ENCODE measurements around the gene SHISAL1. TPM values are rescaled to one million over a fixed set of nuclear protein-coding genes. Genes with fewer than 3 reads are reported as not detected.

Gene SHISAL1
- total and polyA plus RNA-seq, 9 donors: 0.33 to 4.5 (median 2.0) TPM

GRCh38 chr22:44336962-44337677 lies 24.4 kb upstream of the SHISAL1 start:
- no peak overlapping the region for H3K4me3 ChIP-seq
- intact Hi-C loops (cut with DNase I): no loop called here
- 35 to 51% (median 46%) methylated on average over 21 of the region's 21 CpGs for WGBS, 3 donors
- H3K27me3 ChIP-seq: no peaks in the 10 kb centered on the region
- no peak for DNase-seq
- no peak for TF ChIP-seq EP300 (IDR thresholded peaks at IDR 0.05)
- no peak for TF ChIP-seq POLR2A (IDR thresholded peaks at IDR 0.05)
- TF ChIP-seq, protein P1, sequence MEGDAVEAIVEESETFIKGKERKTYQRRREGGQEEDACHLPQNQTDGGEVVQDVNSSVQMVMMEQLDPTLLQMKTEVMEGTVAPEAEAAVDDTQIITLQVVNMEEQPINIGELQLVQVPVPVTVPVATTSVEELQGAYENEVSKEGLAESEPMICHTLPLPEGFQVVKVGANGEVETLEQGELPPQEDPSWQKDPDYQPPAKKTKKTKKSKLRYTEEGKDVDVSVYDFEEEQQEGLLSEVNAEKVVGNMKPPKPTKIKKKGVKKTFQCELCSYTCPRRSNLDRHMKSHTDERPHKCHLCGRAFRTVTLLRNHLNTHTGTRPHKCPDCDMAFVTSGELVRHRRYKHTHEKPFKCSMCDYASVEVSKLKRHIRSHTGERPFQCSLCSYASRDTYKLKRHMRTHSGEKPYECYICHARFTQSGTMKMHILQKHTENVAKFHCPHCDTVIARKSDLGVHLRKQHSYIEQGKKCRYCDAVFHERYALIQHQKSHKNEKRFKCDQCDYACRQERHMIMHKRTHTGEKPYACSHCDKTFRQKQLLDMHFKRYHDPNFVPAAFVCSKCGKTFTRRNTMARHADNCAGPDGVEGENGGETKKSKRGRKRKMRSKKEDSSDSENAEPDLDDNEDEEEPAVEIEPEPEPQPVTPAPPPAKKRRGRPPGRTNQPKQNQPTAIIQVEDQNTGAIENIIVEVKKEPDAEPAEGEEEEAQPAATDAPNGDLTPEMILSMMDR (IDR thresholded peaks at IDR 0.05): no peak
- H3K27ac ChIP-seq: no peak overlapping the region
- H3K9me3 ChIP-seq: no peaks in the 10 kb centered on the region
- no peaks in the 10 kb centered on the region for H3K36me3 ChIP-seq
- peaks cover 5% of the 10 kb centered on the region for H3K4me1 ChIP-seq (ENCODE audit: insufficient read depth)

- DNase-seq: no peak
- H3K4me1 ChIP-seq (ENCODE audit: insufficient read depth): no peaks in the 10 kb centered on the region
- TF ChIP-seq EP300 (IDR thresholded peaks at IDR 0.05) (no peak), POLR2A (IDR thresholded peaks at IDR 0.05) (no peak)
- TF ChIP-seq, protein P1 (IDR thresholded peaks at IDR 0.05): no peak
- no peak overlapping the region for H3K27ac ChIP-seq
- H3K4me3 ChIP-seq: no peak overlapping the region
- no peaks in the 10 kb centered on the region for H3K9me3 ChIP-seq
- WGBS, 3 donors: 77 to 83% (median 77%) methylated on average over 11 of the region's 11 CpGs
- H3K27me3 ChIP-seq: no peaks in the 10 kb centered on the region
- H3K36me3 ChIP-seq: no peaks in the 10 kb centered on the region
- intact Hi-C loops (cut with DNase I): no loop called here
These were observed 23.4 kb upstream of the SHISAL1 start for GRCh38 chr22:44335903-44336803.

GRCh38 chr22:44335066-44335839 lies 22.5 kb upstream of the SHISAL1 start:
- H3K4me3 ChIP-seq: no peak overlapping the region
- H3K27ac ChIP-seq: no peak overlapping the region
- DNase-seq: no peak
- no peaks in the 10 kb centered on the region for H3K9me3 ChIP-seq
- no peaks in the 10 kb centered on the region for H3K36me3 ChIP-seq
- no peaks in the 10 kb centered on the region for H3K27me3 ChIP-seq
- intact Hi-C loops (cut with DNase I): no loop called here
- H3K4me1 ChIP-seq (ENCODE audit: insufficient read depth): peaks cover 1% of the 10 kb centered on the region
- 92 to 94% (median 93%) methylated on average over 9 of the region's 9 CpGs for WGBS, 3 donors
- TF ChIP-seq, protein P1 (IDR thresholded peaks at IDR 0.05): no peak
- TF ChIP-seq POLR2A (IDR thresholded peaks at IDR 0.05) (no peak), EP300 (IDR thresholded peaks at IDR 0.05) (no peak)

Data from ovary (tissue), 9 donors.